KMS-11 (cell line): ENCODE measurements around the gene GRIP2.

Experiments used
- H2AFZ ChIP-seq: fragments of 200-600 bp; sonication (generic); 2 replicates; pipeline ENCODE4 v1.6.1; 2016; ENCODE audit warnings: antibody characterized with exemption, mixed run types, low read depth
- H3K27ac ChIP-seq: fragments of 200-600 bp; sonication (generic); 2 replicates; pipeline ENCODE4 v1.6.1; 2016; ENCODE audit warnings: mild to moderate bottlenecking, mixed run types
- H3K27me3 ChIP-seq: fragments of 200-600 bp; sonication (generic); 2 replicates; pipeline ENCODE4 v1.6.1; 2017; ENCODE audit warnings: mild to moderate bottlenecking, low read depth, mixed run types, moderate library complexity; ENCODE audit not compliant: insufficient read depth
- H3K36me3 ChIP-seq: fragments of 200-600 bp; sonication (generic); 2 replicates; pipeline ENCODE4 v1.6.1; 2017; ENCODE audit warnings: mild to moderate bottlenecking, mixed run types; ENCODE audit not compliant: insufficient read depth
- H3K4me1 ChIP-seq: fragments of 200-600 bp; sonication (generic); 2 replicates; pipeline ENCODE4 v1.6.1; 2016; ENCODE audit warnings: mild to moderate bottlenecking, low read depth, mixed run types; ENCODE audit not compliant: poor library complexity, severe bottlenecking
- H3K4me2 ChIP-seq: fragments of 200-600 bp; sonication (generic); 2 replicates; pipeline ENCODE4 v1.7.0; 2016; ENCODE audit warnings: mild to moderate bottlenecking, mixed run types
- H3K4me3 ChIP-seq: fragments of 200-600 bp; sonication (generic); IDR thresholded peaks from 2 replicates; pipeline ENCODE4 v1.6.1; 2017; ENCODE audit warnings: low read depth, low read length, mixed read lengths; ENCODE audit not compliant: insufficient read depth
- H3K79me2 ChIP-seq: fragments of 200-600 bp; sonication (generic); 2 replicates; pipeline ENCODE4 v1.6.1; 2016; ENCODE audit warnings: low read depth, mixed run types; ENCODE audit not compliant: insufficient read depth
- H3K9ac ChIP-seq: fragments of 200-600 bp; sonication (generic); 2 replicates; pipeline ENCODE4 v1.6.1; 2016; ENCODE audit warnings: mild to moderate bottlenecking, mixed run types
- H4K20me1 ChIP-seq: fragments of 200-600 bp; sonication (generic); 2 replicates; pipeline ENCODE4 v1.6.1; 2016; ENCODE audit warnings: mild to moderate bottlenecking, mixed run types; ENCODE audit not compliant: insufficient read depth
- CTCF ChIP-seq: fragments of 200-600 bp; sonication (generic); conservative IDR thresholded peaks from 2 replicates; pipeline ENCODE4 v1.6.1; 2017; ENCODE audit warnings: low read depth, mild to moderate bottlenecking, antibody characterized with exemption, low read length, moderate library complexity, mixed read lengths

Gene GRIP2

DNA sequence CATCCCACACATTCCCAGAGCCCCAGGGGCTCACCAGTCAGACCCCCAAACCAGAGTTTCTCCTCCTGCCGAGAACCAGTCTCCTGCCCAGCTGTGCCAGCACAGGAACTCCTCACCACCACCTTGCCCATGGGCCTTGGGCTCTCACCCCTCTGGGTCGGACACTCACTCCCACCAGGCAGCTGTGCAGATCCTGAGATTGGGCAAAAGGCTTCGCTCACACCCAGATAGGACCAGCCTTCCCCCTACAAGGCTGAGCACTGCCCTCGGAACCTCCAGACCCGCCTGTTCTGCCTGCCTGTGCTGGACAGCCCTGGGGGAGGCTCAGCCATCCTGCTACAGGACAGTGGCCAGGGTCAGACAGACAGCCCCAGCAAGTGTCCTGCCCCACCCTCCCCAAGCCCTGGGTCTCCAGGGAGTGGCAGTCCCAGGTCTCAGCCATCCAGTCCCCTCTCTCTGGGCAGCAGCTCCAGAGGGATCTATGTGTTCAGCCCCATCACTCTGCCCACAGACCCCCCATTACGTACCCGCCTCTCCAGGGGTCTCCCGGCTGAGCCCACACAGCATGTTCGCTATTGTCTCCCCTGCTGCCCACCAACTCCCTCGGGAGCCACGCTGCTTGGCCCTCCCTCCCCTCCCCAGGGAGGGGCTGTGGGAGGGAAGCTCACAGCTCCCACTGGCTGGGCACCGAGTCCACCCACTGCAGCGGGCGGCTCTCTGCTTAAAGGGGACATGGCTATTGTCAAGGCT is at the start of gene GRIP2:
TSS of gene GRIP2 (minus strand) at position 601 of the 750 bp plus-strand sequence. CDS start at position 567, 34 bp downstream.
- no peaks in the 10 kb centered on the region for H3K36me3 ChIP-seq
- no peak within 1 kb of the TSS for H3K27ac ChIP-seq

DNA sequence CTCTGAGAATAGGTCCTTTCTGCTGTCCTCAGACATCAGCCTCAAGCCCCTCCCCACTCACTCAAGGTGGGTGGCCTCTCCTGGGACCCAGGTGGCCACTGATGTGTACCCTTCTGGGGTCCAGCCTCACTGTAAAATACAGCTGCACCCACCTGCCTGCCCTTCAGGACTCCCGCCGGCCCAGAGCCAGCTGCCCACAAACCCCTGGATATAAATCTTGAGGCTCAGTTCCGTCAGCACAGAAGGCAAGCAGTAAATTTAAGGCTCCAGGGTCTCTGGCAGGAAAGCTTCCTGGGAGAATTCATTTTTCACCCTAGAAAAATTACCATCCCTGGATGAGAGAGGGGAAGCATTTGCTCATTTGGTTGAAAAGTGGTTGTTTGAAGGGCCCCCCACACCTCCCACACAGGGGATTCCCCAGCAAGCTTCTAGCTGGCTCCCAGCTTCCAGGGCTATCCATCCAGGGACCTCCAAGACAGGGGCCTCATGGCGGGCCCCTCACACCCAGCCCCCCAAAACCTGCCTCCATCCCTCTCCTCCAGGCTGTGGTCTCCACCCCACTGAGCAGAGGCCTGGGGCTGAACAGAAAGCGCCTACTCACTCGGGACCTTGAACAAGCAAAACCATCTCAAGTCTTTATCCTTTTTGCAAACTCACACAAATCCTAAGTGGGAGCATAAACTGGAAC is 48.4 kb upstream of the GRIP2 start:
- TF ChIP-seq CTCF: no peak
- H3K4me1 ChIP-seq: no peaks in the 10 kb centered on the region
- no peak overlapping the region for H3K9ac ChIP-seq
- no peaks in the 10 kb centered on the region for H3K27me3 ChIP-seq
- H3K4me3 ChIP-seq: no peak overlapping the region
- no peaks in the 10 kb centered on the region for H3K79me2 ChIP-seq
- H3K27ac ChIP-seq: no peak overlapping the region
- no peak overlapping the region for H2AFZ ChIP-seq
- H3K4me2 ChIP-seq: no peak overlapping the region
- H4K20me1 ChIP-seq: no peaks in the 10 kb centered on the region
- H3K36me3 ChIP-seq: no peaks in the 10 kb centered on the region

More for the DNA sequence above, at the start of gene GRIP2:
- H3K79me2 ChIP-seq: no peaks in the 10 kb centered on the region
- H4K20me1 ChIP-seq: no peaks in the 10 kb centered on the region
- no peaks in the 10 kb centered on the region for H3K27me3 ChIP-seq
- no peak for TF ChIP-seq CTCF
- H3K4me2 ChIP-seq: no peak within 1 kb of the TSS
- H3K9ac ChIP-seq: no peak within 1 kb of the TSS
- H2AFZ ChIP-seq: no peak within 1 kb of the TSS
- no peak within 1 kb of the TSS for H3K4me3 ChIP-seq
- no peaks in the 10 kb centered on the region for H3K4me1 ChIP-seq

DNA sequence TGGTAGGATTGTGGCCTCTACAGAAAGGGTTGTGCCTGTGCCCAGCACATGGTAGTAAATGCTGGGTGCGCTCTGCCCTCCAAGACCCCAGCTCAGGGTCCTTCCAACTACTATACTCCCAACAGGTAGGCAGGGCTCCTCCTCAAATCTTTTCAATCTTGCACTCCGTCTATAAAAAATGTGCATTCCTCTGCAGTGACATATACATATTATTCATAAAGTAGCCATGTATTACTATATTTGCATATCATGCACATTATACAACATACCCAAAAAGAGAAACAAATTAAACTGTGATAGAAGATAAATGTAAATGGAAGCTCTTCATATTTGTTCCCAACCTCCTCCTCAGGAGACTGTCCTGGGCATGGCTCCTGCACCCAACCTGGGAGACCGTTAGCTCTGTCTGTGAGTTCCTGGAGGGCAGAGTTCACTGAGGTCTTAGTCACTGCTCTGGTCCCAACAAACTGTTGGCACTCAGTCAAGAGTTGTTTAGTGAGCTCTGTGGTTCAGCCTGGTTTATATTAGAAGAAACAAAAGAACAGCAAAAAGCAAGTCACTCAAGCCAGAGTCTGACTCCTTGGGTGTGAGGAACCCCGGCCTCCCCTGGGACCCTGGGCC is 47.7 kb upstream of the GRIP2 start:
- H2AFZ ChIP-seq: no peak overlapping the region
- no peaks in the 10 kb centered on the region for H4K20me1 ChIP-seq
- no peak overlapping the region for H3K27ac ChIP-seq
- H3K4me2 ChIP-seq: no peak overlapping the region
- H3K27me3 ChIP-seq: no peaks in the 10 kb centered on the region
- no peak for TF ChIP-seq CTCF
- no peaks in the 10 kb centered on the region for H3K4me1 ChIP-seq
- H3K79me2 ChIP-seq: no peaks in the 10 kb centered on the region
- H3K4me3 ChIP-seq: no peak overlapping the region
- H3K9ac ChIP-seq: no peak overlapping the region
- H3K36me3 ChIP-seq: no peaks in the 10 kb centered on the region

DNA sequence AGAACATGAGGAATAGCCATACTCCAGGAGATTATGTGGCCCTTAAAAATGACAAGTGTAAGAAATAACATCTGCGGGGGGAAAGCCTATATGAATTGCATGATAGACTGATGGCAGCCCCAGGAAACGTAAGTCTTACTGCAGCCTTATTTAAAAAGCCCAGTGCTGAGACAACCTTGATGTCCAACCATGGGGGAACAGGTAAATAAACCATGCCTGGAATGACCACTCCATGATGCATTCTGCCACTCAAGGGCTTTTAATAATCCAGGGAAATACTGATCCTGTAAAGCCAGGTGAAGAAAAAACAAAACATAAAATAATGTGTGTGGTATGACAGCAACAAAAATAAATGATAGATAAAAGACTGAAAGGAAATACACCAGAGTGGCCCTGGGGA is 46.5 kb upstream of the GRIP2 start:
- Histone ChIP-seq H3K36me3 (no peaks in the 10 kb centered on the region), H3K79me2 (no peaks in the 10 kb centered on the region), H2AFZ (no peak overlapping the region), H3K4me1 (no peaks in the 10 kb centered on the region), H3K4me2 (no peak overlapping the region), H4K20me1 (no peaks in the 10 kb centered on the region), H3K9ac (no peak overlapping the region), H3K27me3 (no peaks in the 10 kb centered on the region), H3K27ac (no peak overlapping the region), H3K4me3 (no peak overlapping the region)
- no peak for TF ChIP-seq CTCF
